Measurements from ENCODE around the gene ADGRB3. TPM values are rescaled to one million over a fixed set of nuclear protein-coding genes. Genes with fewer than 3 reads are reported as not detected.
"Not testable (repeated sequence)": the region's sequence is repeated elsewhere in the genome, so short reads cannot be mapped to it uniquely, and the experiment has no call there.

Gene ADGRB3
- total and polyA plus RNA-seq, 4 donors: 26.9 to 99.7 (median 60.2) TPM

DNA sequence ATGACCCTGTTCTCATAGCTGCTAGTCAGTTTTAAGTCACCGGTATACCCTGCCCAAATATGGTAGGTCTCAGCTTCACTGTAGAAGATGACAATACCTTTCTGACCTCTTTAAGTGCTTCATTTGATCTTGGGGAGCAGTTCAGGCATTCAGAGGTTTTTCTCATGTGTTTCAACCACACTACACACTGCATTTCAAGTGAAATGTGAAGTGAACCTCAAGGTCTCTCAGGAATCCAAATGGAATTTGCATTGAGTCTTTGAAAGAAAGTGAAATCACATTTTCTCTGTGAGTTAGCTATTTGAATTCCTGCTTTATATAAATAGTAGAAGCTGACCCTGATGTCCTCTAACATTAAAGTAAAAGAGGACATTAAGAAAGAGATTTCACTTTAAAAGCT is 461.6 kb downstream of the ADGRB3 start:
- H3K9me3 ChIP-seq (ENCODE audit: control insufficient read depth, insufficient read depth, low read length): no peaks in the 10 kb centered on the region
- no peak overlapping the region for H3K27ac ChIP-seq (ENCODE audit: low read depth, low read length)
- no peaks in the 10 kb centered on the region for H3K36me3 ChIP-seq (ENCODE audit: control insufficient read depth, insufficient read depth, low read length)
- no peaks in the 10 kb centered on the region for H3K4me1 ChIP-seq (ENCODE audit: control insufficient read depth, insufficient read depth, low read length)
- WGBS (ENCODE audit: insufficient coverage): no CpG with 5 or more reads among the region's 1 CpG
- H3K27me3 ChIP-seq (ENCODE audit: control insufficient read depth, insufficient read depth, low read length): no peaks in the 10 kb centered on the region
- DNase-seq (ENCODE audit: low read depth in 4 of 6, low spot score in 6 of 6): peak in 1 of 6 donors; percentile 6
- H3K4me3 ChIP-seq (ENCODE audit: low read depth, low read length): no peak overlapping the region

- H3K36me3 ChIP-seq (ENCODE audit: control insufficient read depth, insufficient read depth, low read length): no peaks in the 10 kb centered on the region
- H3K4me3 ChIP-seq (ENCODE audit: low read depth, low read length): no peak overlapping the region
- H3K9me3 ChIP-seq (ENCODE audit: control insufficient read depth, insufficient read depth, low read length): no peaks in the 10 kb centered on the region
- no peak for DNase-seq (ENCODE audit: low read depth in 4 of 6, low spot score in 6 of 6)
- no peaks in the 10 kb centered on the region for H3K4me1 ChIP-seq (ENCODE audit: control insufficient read depth, insufficient read depth, low read length)
- no peak overlapping the region for H3K27ac ChIP-seq (ENCODE audit: low read depth, low read length)
- no peaks in the 10 kb centered on the region for H3K27me3 ChIP-seq (ENCODE audit: control insufficient read depth, insufficient read depth, low read length)
Measured at GRCh38 chr6:69097948-69098347, 462.9 kb downstream of the ADGRB3 start.

GRCh38 chr6:69098910-69099309 is 463.8 kb downstream of the ADGRB3 start:
- no peak overlapping the region for H3K4me3 ChIP-seq (ENCODE audit: low read depth, low read length)
- no peaks in the 10 kb centered on the region for H3K4me1 ChIP-seq (ENCODE audit: control insufficient read depth, insufficient read depth, low read length)
- no peak for DNase-seq (ENCODE audit: low read depth in 4 of 6, low spot score in 6 of 6)
- H3K36me3 ChIP-seq (ENCODE audit: control insufficient read depth, insufficient read depth, low read length): no peaks in the 10 kb centered on the region
- H3K27me3 ChIP-seq (ENCODE audit: control insufficient read depth, insufficient read depth, low read length): no peaks in the 10 kb centered on the region
- H3K27ac ChIP-seq (ENCODE audit: low read depth, low read length): no peak overlapping the region
- no peaks in the 10 kb centered on the region for H3K9me3 ChIP-seq (ENCODE audit: control insufficient read depth, insufficient read depth, low read length)

- H3K4me3 ChIP-seq (ENCODE audit: low read depth, low read length): no peak overlapping the region
- no CpG with 5 or more reads among the region's 3 CpGs for WGBS (ENCODE audit: insufficient coverage)
- DNase-seq (ENCODE audit: low read depth in 4 of 6, low spot score in 6 of 6): no peak
- no peaks in the 10 kb centered on the region for H3K4me1 ChIP-seq (ENCODE audit: control insufficient read depth, insufficient read depth, low read length)
- no peaks in the 10 kb centered on the region for H3K27me3 ChIP-seq (ENCODE audit: control insufficient read depth, insufficient read depth, low read length)
- no peaks in the 10 kb centered on the region for H3K9me3 ChIP-seq (ENCODE audit: control insufficient read depth, insufficient read depth, low read length)
- H3K27ac ChIP-seq (ENCODE audit: low read depth, low read length): no peak overlapping the region
- H3K36me3 ChIP-seq (ENCODE audit: control insufficient read depth, insufficient read depth, low read length): no peaks in the 10 kb centered on the region
Measured at GRCh38 chr6:69100772-69101171, 465.7 kb downstream of the ADGRB3 start.

DNA sequence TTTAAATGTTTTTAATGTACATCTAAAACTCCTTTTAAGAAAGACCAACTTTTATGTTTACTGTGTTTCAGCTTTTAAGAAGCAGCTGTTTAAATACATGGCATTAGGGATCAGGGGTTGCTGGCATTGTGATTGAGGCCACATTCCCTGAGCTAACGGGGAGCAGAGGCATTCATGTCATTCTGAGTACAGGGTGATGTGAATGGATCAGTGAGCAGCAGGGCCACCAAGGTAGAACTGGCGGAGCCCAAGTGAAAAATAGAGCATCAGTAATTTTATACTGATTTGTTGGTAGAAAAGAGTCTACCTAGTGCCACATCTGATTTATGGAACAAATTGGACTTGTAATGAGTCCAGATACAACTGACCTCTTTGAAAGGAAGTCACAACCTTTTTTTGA is 467.3 kb downstream of the ADGRB3 start:
- Histone ChIP-seq H3K4me3 (ENCODE audit: low read depth, low read length) (no peak overlapping the region), H3K9me3 (ENCODE audit: control insufficient read depth, insufficient read depth, low read length) (no peaks in the 10 kb centered on the region), H3K27me3 (ENCODE audit: control insufficient read depth, insufficient read depth, low read length) (no peaks in the 10 kb centered on the region), H3K4me1 (ENCODE audit: control insufficient read depth, insufficient read depth, low read length) (no peaks in the 10 kb centered on the region), H3K27ac (ENCODE audit: low read depth, low read length) (no peak overlapping the region), H3K36me3 (ENCODE audit: control insufficient read depth, insufficient read depth, low read length) (no peaks in the 10 kb centered on the region)
- no peak for DNase-seq (ENCODE audit: low read depth in 4 of 6, low spot score in 6 of 6)
- WGBS (ENCODE audit: insufficient coverage): 55% methylated on average over 2 of the region's 2 CpGs

DNA sequence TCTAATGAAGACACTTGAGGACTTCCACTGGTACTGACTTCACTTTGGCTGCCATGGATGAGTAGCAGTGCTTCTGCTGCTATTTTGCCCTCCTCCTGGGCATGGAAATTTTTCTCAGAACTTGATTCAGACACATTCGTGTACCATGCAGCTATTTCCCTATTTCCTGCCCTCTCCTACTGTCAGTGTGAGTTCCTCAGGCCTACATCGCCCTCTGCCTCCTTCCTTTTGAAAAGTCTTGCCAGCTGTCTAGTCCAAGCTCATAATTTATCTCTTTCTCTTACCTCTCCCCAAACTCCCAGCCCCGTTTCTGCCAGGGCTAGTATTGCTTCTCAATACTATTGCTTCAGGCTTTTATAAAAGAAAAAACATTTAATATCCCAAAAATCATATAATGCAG is 470.2 kb downstream of the ADGRB3 start:
- Histone ChIP-seq H3K36me3 (ENCODE audit: control insufficient read depth, insufficient read depth, low read length) (no peaks in the 10 kb centered on the region), H3K4me1 (ENCODE audit: control insufficient read depth, insufficient read depth, low read length) (no peaks in the 10 kb centered on the region), H3K27me3 (ENCODE audit: control insufficient read depth, insufficient read depth, low read length) (no peaks in the 10 kb centered on the region), H3K4me3 (ENCODE audit: low read depth, low read length) (no peak overlapping the region), H3K27ac (ENCODE audit: low read depth, low read length) (no peak overlapping the region), H3K9me3 (ENCODE audit: control insufficient read depth, insufficient read depth, low read length) (no peaks in the 10 kb centered on the region)
- no peak for DNase-seq (ENCODE audit: low read depth in 4 of 6, low spot score in 6 of 6)
- WGBS (ENCODE audit: insufficient coverage): 69% methylated on average over 2 of the region's 3 CpGs

- WGBS (ENCODE audit: insufficient coverage): 29% methylated on average over 1 of the region's 3 CpGs
- Histone ChIP-seq H3K4me1 (ENCODE audit: control insufficient read depth, insufficient read depth, low read length) (no peaks in the 10 kb centered on the region), H3K27ac (ENCODE audit: low read depth, low read length) (no peak overlapping the region), H3K4me3 (ENCODE audit: low read depth, low read length) (no peak overlapping the region), H3K27me3 (ENCODE audit: control insufficient read depth, insufficient read depth, low read length) (no peaks in the 10 kb centered on the region), H3K36me3 (ENCODE audit: control insufficient read depth, insufficient read depth, low read length) (no peaks in the 10 kb centered on the region), H3K9me3 (ENCODE audit: control insufficient read depth, insufficient read depth, low read length) (no peaks in the 10 kb centered on the region)
- DNase-seq (ENCODE audit: low read depth in 4 of 6, low spot score in 6 of 6): peak in 1 of 6 donors; percentile 51
Measured at GRCh38 chr6:69106511-69106910, 471.4 kb downstream of the ADGRB3 start.

DNA sequence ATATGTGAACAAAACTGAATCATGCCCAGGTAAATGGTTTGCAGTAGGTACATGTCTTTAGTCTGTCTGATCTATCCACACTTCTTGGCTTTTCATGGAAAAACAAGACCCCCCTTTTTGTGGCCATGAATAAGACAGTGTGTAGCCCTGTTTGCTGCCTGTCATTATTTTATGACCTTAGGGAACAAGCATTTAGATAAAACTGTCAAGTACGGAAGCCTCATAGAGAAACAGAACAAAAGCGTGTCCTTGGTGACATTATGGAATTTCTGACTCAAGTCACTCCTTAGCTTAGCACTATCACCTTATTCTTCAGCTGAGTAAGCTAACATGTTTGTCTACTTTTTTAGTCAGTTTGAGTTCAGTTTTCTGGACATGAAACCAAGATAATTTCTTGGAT is 476.2 kb downstream of the ADGRB3 start:
- 30% methylated on average over 2 of the region's 2 CpGs for WGBS (ENCODE audit: insufficient coverage)
- H3K36me3 ChIP-seq (ENCODE audit: control insufficient read depth, insufficient read depth, low read length): no peaks in the 10 kb centered on the region
- no peaks in the 10 kb centered on the region for H3K9me3 ChIP-seq (ENCODE audit: control insufficient read depth, insufficient read depth, low read length)
- no peaks in the 10 kb centered on the region for H3K4me1 ChIP-seq (ENCODE audit: control insufficient read depth, insufficient read depth, low read length)
- DNase-seq (ENCODE audit: low read depth in 4 of 6, low spot score in 6 of 6): no peak
- no peak overlapping the region for H3K27ac ChIP-seq (ENCODE audit: low read depth, low read length)
- no peaks in the 10 kb centered on the region for H3K27me3 ChIP-seq (ENCODE audit: control insufficient read depth, insufficient read depth, low read length)
- no peak overlapping the region for H3K4me3 ChIP-seq (ENCODE audit: low read depth, low read length)

- H3K9me3 ChIP-seq (ENCODE audit: control insufficient read depth, insufficient read depth, low read length): no peaks in the 10 kb centered on the region
- 33% methylated on average over 1 of the region's 2 CpGs for WGBS (ENCODE audit: insufficient coverage)
- no peak overlapping the region for H3K4me3 ChIP-seq (ENCODE audit: low read depth, low read length)
- no peak overlapping the region for H3K27ac ChIP-seq (ENCODE audit: low read depth, low read length)
- peak in 4 of 6 donors; percentile 10 to 78 (median 42) for DNase-seq (ENCODE audit: low read depth in 4 of 6, low spot score in 6 of 6)
- peaks cover 4% of the 10 kb centered on the region for H3K36me3 ChIP-seq (ENCODE audit: control insufficient read depth, insufficient read depth, low read length)
- H3K27me3 ChIP-seq (ENCODE audit: control insufficient read depth, insufficient read depth, low read length): no peaks in the 10 kb centered on the region
- no peaks in the 10 kb centered on the region for H3K4me1 ChIP-seq (ENCODE audit: control insufficient read depth, insufficient read depth, low read length)
Measured at GRCh38 chr6:69116658-69117057, 481.6 kb downstream of the ADGRB3 start.

DNA sequence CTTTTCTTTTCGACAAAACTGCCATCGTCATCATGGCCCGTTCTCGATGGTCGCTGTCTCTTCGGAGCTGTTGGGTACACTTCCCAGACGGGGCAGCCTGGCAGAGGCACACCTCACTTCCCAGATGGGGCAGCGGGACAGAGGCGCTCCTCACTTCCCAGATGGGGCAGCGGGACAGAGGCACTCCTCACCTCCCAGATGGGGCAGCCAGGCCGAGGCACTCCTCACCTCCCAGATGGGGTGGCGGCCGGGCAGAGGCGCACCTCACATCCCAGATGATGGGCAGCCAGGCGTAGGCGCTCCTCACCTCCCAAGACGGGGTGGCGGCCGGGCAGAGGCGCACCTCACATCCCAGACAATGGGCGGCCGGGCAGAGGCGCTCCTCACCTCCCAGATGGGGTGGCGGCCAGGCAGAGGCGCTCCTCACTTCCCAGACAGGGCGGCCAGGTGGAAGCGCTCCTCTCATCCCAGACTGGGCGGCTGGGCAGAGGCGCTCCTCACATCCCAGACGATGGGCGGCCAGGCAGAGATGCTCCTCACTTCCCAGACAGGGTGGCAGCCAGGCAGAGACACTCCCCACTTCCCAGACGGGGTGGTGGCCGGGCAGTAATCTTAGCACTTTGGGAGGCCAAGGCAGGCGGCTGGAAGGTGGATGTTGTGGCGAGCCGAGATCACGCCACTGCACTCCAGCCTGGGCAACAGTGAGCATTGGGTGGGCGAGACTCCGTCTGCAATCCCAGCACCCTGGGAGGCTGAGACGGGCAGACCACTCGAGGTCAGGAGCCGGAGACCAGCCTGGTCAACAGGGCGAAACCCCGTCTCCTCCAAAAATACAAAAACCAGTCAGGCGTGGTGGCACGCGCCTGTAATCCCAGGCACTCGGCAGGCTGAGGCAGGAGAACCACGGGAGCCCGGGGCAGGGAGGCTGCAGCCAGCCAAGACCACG is 486.7 kb downstream of the ADGRB3 start:
- WGBS (ENCODE audit: insufficient coverage): 85% methylated on average over 35 of the region's 51 CpGs
- DNase-seq (ENCODE audit: low read depth in 4 of 6, low spot score in 6 of 6); H3K4me1 ChIP-seq (ENCODE audit: control insufficient read depth, insufficient read depth, low read length); H3K27me3 ChIP-seq (ENCODE audit: control insufficient read depth, insufficient read depth, low read length); H3K27ac ChIP-seq (ENCODE audit: low read depth, low read length); H3K36me3 ChIP-seq (ENCODE audit: control insufficient read depth, insufficient read depth, low read length); H3K4me3 ChIP-seq (ENCODE audit: low read depth, low read length); H3K9me3 ChIP-seq (ENCODE audit: control insufficient read depth, insufficient read depth, low read length): not testable (repeated sequence)
